Measurements from ENCODE around the gene SELENOP.

- TF ChIP-seq PATZ1 (CRISPR knock-in tag; IDR thresholded peaks at IDR 0.05; ENCODE audit: borderline replicate concordance) (no peak), ZNF70 (CRISPR knock-in tag; IDR thresholded peaks at IDR 0.05) (no peak), ISL1 (CRISPR knock-in tag; IDR thresholded peaks at IDR 0.05) (no peak), BACH2 (CRISPR knock-in tag; IDR thresholded peaks at IDR 0.05; ENCODE audit: borderline replicate concordance) (no peak)
These were observed 39.8 kb upstream of the SELENOP start for GRCh38 chr5:42851481-42851880.
